H1 (cell line): ENCODE measurements around the gene DBNDD1. TPM values are rescaled to one million over a fixed set of nuclear protein-coding genes. Genes with fewer than 3 reads are reported as not detected.

Experiments
- CTCF ChIA-PET: fragments of 300-600 bp; sonication (Branson Sonifier 250); formaldehyde crosslinking; loops from one replicate; lab custom pipeline; 2021; ENCODE audit not compliant: partially characterized antibody; lab: Charles Lee
- POLR2A ChIA-PET: fragments of 300-600 bp; sonication (Branson Sonifier 250); formaldehyde crosslinking; loops from one replicate; lab custom pipeline; 2021; ENCODE audit warnings: inconsistent platforms; ENCODE audit not compliant: partially characterized antibody; lab: Charles Lee
- DNase-seq, 2 experiments: peaks; one replicate each; pipeline versions ENCODE4 v3.0.0 to v3.0.0-alpha.2; 2010 to 2022; ENCODE audit warnings: low spot score in 2 of 2, low read depth in 1 of 2, mixed read lengths in 1 of 2
- FAIRE-seq: peaks from 2 replicates; lab custom pipeline; 2011; peaks lifted over from hg19 to GRCh38; lab: Jason Lieb, UNC
- H2AFZ ChIP-seq: 2 replicates; pipeline ENCODE4 v1.8.1; 2012; ENCODE audit warnings: low read length, inconsistent platforms
- H2AK5ac ChIP-seq: 2 replicates; pipeline ENCODE4 v1.6.1; 2013; ENCODE audit warnings: low read depth, low read length
- H2BK120ac ChIP-seq: replicated peaks from 2 replicates; pipeline ENCODE3; 2013; ENCODE audit warnings: low read depth, low read length, inconsistent platforms
- H2BK12ac ChIP-seq: 2 replicates; pipeline ENCODE4 v1.6.1; 2013; ENCODE audit warnings: low read depth, low read length
- H2BK15ac ChIP-seq: 2 replicates; pipeline ENCODE4 v1.6.1; 2013; ENCODE audit warnings: low read length
- H2BK20ac ChIP-seq: 2 replicates; pipeline ENCODE4 v1.6.1; 2013; ENCODE audit warnings: low read length
- H2BK5ac ChIP-seq: 2 replicates; pipeline ENCODE4 v1.6.1; 2013; ENCODE audit warnings: low read depth, low read length
- H3K14ac ChIP-seq: 2 replicates; pipeline ENCODE4 v1.6.1; 2013; ENCODE audit warnings: inconsistent platforms; ENCODE audit not compliant: insufficient read length
- H3K18ac ChIP-seq: 2 replicates; pipeline ENCODE4 v1.6.1; 2013; ENCODE audit warnings: low read length; ENCODE audit errors: extremely low read depth
- H3K23ac ChIP-seq: 2 replicates; pipeline ENCODE4 v1.6.1; 2013; ENCODE audit warnings: inconsistent platforms; ENCODE audit not compliant: insufficient read length
- H3K23me2 ChIP-seq: 2 replicates; pipeline ENCODE4 v1.6.1; 2013; ENCODE audit warnings: low read depth, low read length
- H3K27ac ChIP-seq: 2 replicates; pipeline ENCODE4 v1.6.1; 2011; ENCODE audit warnings: low read depth, low read length, inconsistent platforms
- H3K27me3 ChIP-seq, 4 experiments: replicated peaks in 1 of 4; 1 replicate in 1 of 4; 2 replicates in 3 of 4; pipeline versions ENCODE4 v1.6.1 to v1.8.1; 2011 to 2013; ENCODE audit warnings: low read length in 3 of 4, mild to moderate bottlenecking in 3 of 4, inconsistent platforms in 2 of 4, mixed read lengths in 2 of 4, moderate library complexity in 1 of 4; ENCODE audit not compliant: control insufficient read depth in 3 of 4, insufficient read depth in 3 of 4; ENCODE audit errors: extremely low read depth in 1 of 4
- H3K36me3 ChIP-seq, 4 experiments: 2 replicates each; pipeline versions ENCODE4 v1.6.1 to v1.8.1; 2011 to 2013; ENCODE audit warnings: mild to moderate bottlenecking in 4 of 4, low read length in 3 of 4, moderate library complexity in 2 of 4, control low read depth in 1 of 4, inconsistent platforms in 1 of 4; ENCODE audit not compliant: insufficient read depth in 4 of 4, control insufficient read depth in 2 of 4
- H3K4ac ChIP-seq: replicated peaks from 2 replicates; pipeline ENCODE3; 2013; ENCODE audit warnings: low read length, low read depth, mixed read lengths, inconsistent platforms; ENCODE audit not compliant: insufficient read length
- H3K4me1 ChIP-seq, 4 experiments: replicated peaks in 1 of 4; 1 replicate in 1 of 4; 2 replicates in 3 of 4; pipeline versions ENCODE4 v1.6.1 to v1.8.1; 2011 to 2013; ENCODE audit warnings: low read length in 3 of 4, inconsistent platforms in 2 of 4, mixed read lengths in 1 of 4; ENCODE audit not compliant: insufficient read depth in 4 of 4, control insufficient read depth in 3 of 4
- H3K4me2 ChIP-seq, 2 experiments: 2 replicates each; pipeline versions ENCODE4 v1.6.1 to v1.8.1; 2011 to 2013; ENCODE audit warnings: low read depth in 2 of 2, low read length in 2 of 2, control low read depth in 1 of 2, inconsistent platforms in 1 of 2, mild to moderate bottlenecking in 1 of 2; ENCODE audit not compliant: insufficient read depth in 1 of 2
- H3K4me3 ChIP-seq, 4 experiments: fragments of 200-600, 300-600 bp in 1 of 4; sonication (generic), shearing (Covaris generic), sonication (Bioruptor Twin) in 1 of 4; 2 replicates each; pipeline versions ENCODE4 v1.5.1 to v1.8.1; 2011 to 2016; ENCODE audit warnings: low read length in 4 of 4, low read depth in 3 of 4, control low read depth in 2 of 4, inconsistent platforms in 2 of 4, mild to moderate bottlenecking in 2 of 4, mixed read lengths in 1 of 4, moderate library complexity in 1 of 4; ENCODE audit not compliant: insufficient read depth in 2 of 4; ENCODE audit errors: extremely low read depth in 1 of 4
- H3K56ac ChIP-seq: replicated peaks from 2 replicates; pipeline ENCODE3; 2013; ENCODE audit warnings: low read depth, mild to moderate bottlenecking, mixed read lengths, low read length, inconsistent platforms; ENCODE audit not compliant: insufficient read length
- H3K79me1 ChIP-seq: 2 replicates; pipeline ENCODE4 v1.6.1; 2013; ENCODE audit warnings: low read depth, low read length, control low read depth
- H3K79me2 ChIP-seq, 2 experiments: 2 replicates each; pipeline versions ENCODE4 v1.6.1 to v1.8.1; 2012 to 2013; ENCODE audit warnings: low read length in 2 of 2, mild to moderate bottlenecking in 2 of 2, inconsistent platforms in 1 of 2; ENCODE audit not compliant: insufficient read depth in 2 of 2, control insufficient read depth in 1 of 2
- H3K9ac ChIP-seq, 4 experiments: replicated peaks in 1 of 4; 1 replicate in 1 of 4; 2 replicates in 3 of 4; pipeline versions ENCODE4 v1.6.1 to v1.8.1; 2011 to 2013; ENCODE audit warnings: low read depth in 3 of 4, low read length in 3 of 4, control low read depth in 2 of 4, mild to moderate bottlenecking in 2 of 4, moderate library complexity in 2 of 4, inconsistent platforms in 1 of 4; ENCODE audit errors: extremely low read depth in 1 of 4
- H3K9me3 ChIP-seq, 2 experiments: 2 replicates each; pipeline versions ENCODE4 v1.6.1 to v1.8.1; 2012 to 2013; ENCODE audit warnings: mild to moderate bottlenecking in 2 of 2, moderate library complexity in 2 of 2, control low read depth in 1 of 2, inconsistent platforms in 1 of 2, low read depth in 1 of 2, low read length in 1 of 2, mixed read lengths in 1 of 2; ENCODE audit not compliant: insufficient read depth in 2 of 2
- H4K20me1 ChIP-seq, 2 experiments: replicated peaks in 1 of 2; 2 replicates each; pipeline versions ENCODE3 to v1.8.1; 2011 to 2013; ENCODE audit warnings: inconsistent platforms in 2 of 2, low read length in 2 of 2, mild to moderate bottlenecking in 1 of 2; ENCODE audit not compliant: insufficient read depth in 2 of 2, control insufficient read depth in 1 of 2
- H4K5ac ChIP-seq: 2 replicates; pipeline ENCODE4 v1.6.1; 2013; ENCODE audit warnings: low read length, low read depth, mixed read lengths, inconsistent platforms; ENCODE audit not compliant: insufficient read length
- H4K8ac ChIP-seq: 2 replicates; pipeline ENCODE4 v1.8.0; 2013; ENCODE audit warnings: mild to moderate bottlenecking, moderate library complexity, low read length, inconsistent platforms; ENCODE audit not compliant: insufficient read depth; ENCODE audit errors: extremely low read depth
- H4K91ac ChIP-seq: replicated peaks from 2 replicates; pipeline ENCODE3; 2013; ENCODE audit warnings: low read length, mixed read lengths, inconsistent platforms; ENCODE audit not compliant: insufficient read length
- TCF12 ChIP-seq: IDR thresholded peaks from 2 replicates; pipeline ENCODE4 v1.6.1; 2011; ENCODE audit warnings: low read depth, mild to moderate bottlenecking, low read length
- WGBS, 2 experiments: shearing (Covaris generic) in 1 of 2; methylation state at CpG; one replicate each; pipeline versions ENCODE4 v1.1.6 to v1.1.7; 2013 to 2015; ENCODE audit warnings: low lambda C conversion rate in 2 of 2, mixed read lengths in 2 of 2, inconsistent platforms in 1 of 2, low coverage in 1 of 2, missing lambda C conversion rate in 1 of 2; ENCODE audit not compliant: insufficient replicate concordance in 2 of 2, insufficient coverage in 1 of 2, insufficient read length in 1 of 2; ENCODE audit errors: extremely low coverage in 1 of 2, missing lambda C conversion rate in 1 of 2; 5-methylcytosine and 5-hydroxymethylcytosine counted together
- polyA plus RNA-seq, 7 experiments: library from polyadenylated mRNA; depleted of rRNA in 3 of 7; stranded (reverse) in 5 of 7; unstranded in 2 of 7; fragments of >200 nt in 5 of 7; fragments of 200-250 nt in 2 of 7; gene quantifications; 1 replicate in 5 of 7; 2 replicates in 1 of 7; 4 replicates in 1 of 7; pipeline versions ENCODE4 v1.2.1 to v1.2.3, GENCODE V29; 2011 to 2013; ENCODE audit warnings: missing spikeins in 2 of 7, mixed read lengths in 2 of 7
- total RNA-seq: library from RNA; stranded (reverse); fragmentation: NEBNext Ultra II Directional; extraction: Animal tissue kit (Norgen Biotek cat#: 25700); gene quantifications from 2 replicates; pipeline ENCODE4 v1.2.1, GENCODE V29; 2021

DBNDD1 gene
- total and polyA plus RNA-seq, 2 of the 8 experiments (the other 6 are each of a cell fraction or from before 2014, with no cell fraction given): 69.9 to 92.6 TPM

DNA sequence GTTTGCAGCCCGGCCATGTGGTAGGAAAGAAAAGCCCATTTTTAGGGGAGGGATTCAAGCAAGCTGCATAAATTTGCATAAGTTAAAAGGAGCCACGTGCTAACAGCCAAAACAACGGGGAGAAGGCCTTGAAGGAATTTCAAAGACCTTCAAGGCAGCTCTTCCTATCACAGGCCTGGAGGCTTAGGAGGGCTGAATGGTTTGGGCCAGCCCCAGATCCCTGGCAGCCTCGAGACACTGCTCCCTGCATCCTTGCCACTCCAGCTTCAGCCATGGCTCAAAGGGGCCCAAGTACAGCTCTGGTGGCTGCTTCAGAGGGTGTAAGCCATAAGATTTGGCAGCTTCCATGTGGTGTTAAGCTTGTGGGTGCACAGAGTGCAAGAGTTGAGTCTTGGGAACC lies 35.3 kb upstream of the DBNDD1 start:
- Histone ChIP-seq H4K91ac (no peak overlapping the region), H3K56ac (no peak overlapping the region), H3K4me2 (no peak overlapping the region)

More for the DNA sequence above, 35.3 kb upstream of the DBNDD1 start:
- H2BK20ac ChIP-seq: no peak overlapping the region
- CTCF ChIA-PET: no interaction called here
- DNase-seq: no peak
- H3K79me1 ChIP-seq: no peaks in the 10 kb centered on the region
- H3K79me2 ChIP-seq: no peaks in the 10 kb centered on the region
- H4K20me1 ChIP-seq: no peaks in the 10 kb centered on the region
- H3K4me1 ChIP-seq: no peaks in the 10 kb centered on the region
- 67% methylated on average over 4 of the region's 4 CpGs; no CpG with 5 or more reads in 1 of the 2 experiments for WGBS, 2 experiments
- no peaks in the 10 kb centered on the region for H3K27me3 ChIP-seq
- H3K23ac ChIP-seq: no peak overlapping the region
- no peak overlapping the region for H2AFZ ChIP-seq
- H3K27ac ChIP-seq: no peak overlapping the region
- POLR2A ChIA-PET: no interaction called here
- no peak overlapping the region for H3K18ac ChIP-seq
- H2AK5ac ChIP-seq: no peak overlapping the region
- H4K5ac ChIP-seq: no peak overlapping the region
- no peak overlapping the region for H4K8ac ChIP-seq
- TF ChIP-seq TCF12: no peak
- TF ChIP-seq, all 59 proteins: peak for 0
- no peak overlapping the region for H3K4ac ChIP-seq
- H2BK15ac ChIP-seq: no peak overlapping the region
- FAIRE-seq: no peak
- H3K9ac ChIP-seq: no peak overlapping the region
- H3K14ac ChIP-seq: no peak overlapping the region
- no peak overlapping the region for H3K4me3 ChIP-seq
- no peaks in the 10 kb centered on the region for H3K36me3 ChIP-seq
- H3K9me3 ChIP-seq: peaks cover 29 to 42% of the 10 kb centered on the region in 2 experiments
- H2BK120ac ChIP-seq: no peak overlapping the region
- no peak overlapping the region for H2BK12ac ChIP-seq
- H2BK5ac ChIP-seq: no peak overlapping the region
- no peaks in the 10 kb centered on the region for H3K23me2 ChIP-seq
